Activated CD8-positive, alpha-beta T cell treated with anti-CD3 and anti-CD28 coated beads, Interleukin-2, amount 10 ng/mL, durations not matched to agents 7 days and 5 days (primary cell): ENCODE results near the gene TRIP13. TPM values are rescaled to one million over a fixed set of nuclear protein-coding genes. Genes with fewer than 3 reads are reported as not detected.
"Not testable (repeated sequence)": the region's sequence is repeated elsewhere in the genome, so short reads cannot be mapped to it uniquely, and the experiment has no call there.

ENCODE experiments used
- ATAC-seq: fragments of 150-1000 bp; cut with Tn5 transposase; one replicate; pipeline ENCODE4 v1.10.0; 2021; ENCODE audit warnings: moderate library complexity
- CTCF ChIA-PET: fragments of 350-600 bp; sonication (Branson Sonifier 250); formaldehyde crosslinking; loops from one replicate; lab custom pipeline; 2021; ENCODE audit warnings: antibody characterized with exemption; lab: Charles Lee
- POLR2A ChIA-PET: fragments of 350-600 bp; sonication (Branson Sonifier 250); formaldehyde crosslinking; loops from one replicate; lab custom pipeline; 2021; ENCODE audit warnings: antibody characterized with exemption; lab: Charles Lee
- DNase-seq: peaks from one replicate; pipeline ENCODE4 v3.0.0-alpha.2; 2020
- H3K27ac Mint-ChIP-seq: one replicate; pipeline ENCODE4 v1.8.0; 2021; ENCODE audit warnings: mild to moderate bottlenecking, mixed read lengths
- H3K27me3 Mint-ChIP-seq: one replicate; pipeline ENCODE4 v1.8.0; 2021; ENCODE audit warnings: low read depth, mixed read lengths
- H3K36me3 Mint-ChIP-seq: one replicate; pipeline ENCODE4 v1.8.0; 2021; ENCODE audit warnings: low read depth, mixed read lengths
- H3K4me1 Mint-ChIP-seq: one replicate; pipeline ENCODE4 v1.8.0; 2021; ENCODE audit warnings: low read depth, mixed read lengths
- H3K4me3 Mint-ChIP-seq: one replicate; pipeline ENCODE4 v1.8.0; 2021; ENCODE audit warnings: mild to moderate bottlenecking, mixed read lengths
- H3K9me3 Mint-ChIP-seq: one replicate; pipeline ENCODE4 v1.8.0; 2022; ENCODE audit warnings: mixed read lengths; ENCODE audit not compliant: insufficient read depth
- total RNA-seq, 2 experiments: library from RNA; stranded (reverse); gene quantifications; one replicate each; pipeline ENCODE4 v1.2.3, GENCODE V29; 2021

The TRIP13 gene
- total RNA-seq: 10 to 100 TPM; 38.6 to 42.6 TPM

GRCh38 chr5:892394-893136 lies at the start of gene TRIP13, which contains the start of gene BRD9:
Gene TRIP13, plus strand, starts transcription at chr5:892884. Its CDS starts 115 bp downstream, at chr5:892999.
Gene BRD9, minus strand, starts transcription at chr5:892801. Its CDS starts 144 bp downstream, at chr5:892657.
- peak within 1 kb of the TSS; percentile 93 for H3K27ac Mint-ChIP-seq
- POLR2A ChIA-PET: interaction anchor here (0.7 to 1.7 kb wide), 4 partner anchors 9 to 188 kb away, joined by 3 to 5 read pairs (median 4); no protein-coding TSS in a partner anchor
- CTCF ChIA-PET: interaction anchor here (1.0 to 3.4 kb wide), 4 partner anchors 10 to 223 kb away, joined by 3 to 22 read pairs (median 4); no protein-coding TSS in a partner anchor
- H3K4me3 Mint-ChIP-seq: peak within 1 kb of the TSS; percentile 90
- peaks cover 69% of the 10 kb centered on the region for H3K36me3 Mint-ChIP-seq
- DNase-seq: peak; percentile 89
- no peaks in the 10 kb centered on the region for H3K9me3 Mint-ChIP-seq
- peaks cover 45% of the 10 kb centered on the region for H3K4me1 Mint-ChIP-seq
- H3K27me3 Mint-ChIP-seq: no peaks in the 10 kb centered on the region
- ATAC-seq: peak; percentile 96

GRCh38 chr5:843371-843770 lies 49.3 kb upstream of the TRIP13 start:
- POLR2A ChIA-PET: not testable (repeated sequence)

GRCh38 chr5:843926-844325 lies 48.8 kb upstream of the TRIP13 start:
- H3K27ac Mint-ChIP-seq, H3K27me3 Mint-ChIP-seq, ATAC-seq, CTCF ChIA-PET, DNase-seq, H3K4me3 Mint-ChIP-seq, H3K4me1 Mint-ChIP-seq, POLR2A ChIA-PET, H3K36me3 Mint-ChIP-seq, H3K9me3 Mint-ChIP-seq: not testable (repeated sequence)

More at GRCh38 chr5:843371-843770, 49.3 kb upstream of the TRIP13 start:
- H3K36me3 Mint-ChIP-seq, H3K4me1 Mint-ChIP-seq, H3K27me3 Mint-ChIP-seq, H3K4me3 Mint-ChIP-seq, DNase-seq, ATAC-seq, H3K27ac Mint-ChIP-seq, CTCF ChIA-PET, H3K9me3 Mint-ChIP-seq: not testable (repeated sequence)

DNA sequence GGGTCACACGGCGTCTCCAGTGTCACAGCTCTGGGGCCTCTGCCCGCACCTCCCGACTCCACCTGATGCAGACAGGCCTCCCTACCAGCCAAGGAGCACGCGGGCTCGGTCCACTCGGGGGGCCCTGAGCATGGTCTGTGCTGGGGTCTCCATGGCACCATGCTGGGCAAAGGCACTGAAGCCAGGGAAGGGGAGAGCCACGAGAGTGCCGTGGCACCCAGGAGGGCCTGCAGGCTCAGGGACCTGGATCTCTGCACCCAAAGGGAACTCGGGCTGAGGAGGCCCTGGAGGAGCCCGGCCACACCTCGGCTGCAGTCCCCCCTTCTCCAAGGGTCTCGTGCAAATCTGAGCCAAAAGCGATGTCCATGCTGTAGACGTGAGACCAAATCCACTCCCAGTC lies 48.3 kb upstream of the TRIP13 start:
- H3K27ac Mint-ChIP-seq, H3K9me3 Mint-ChIP-seq, H3K27me3 Mint-ChIP-seq, CTCF ChIA-PET, H3K4me1 Mint-ChIP-seq, ATAC-seq, POLR2A ChIA-PET, DNase-seq, H3K36me3 Mint-ChIP-seq, H3K4me3 Mint-ChIP-seq: not testable (repeated sequence)

GRCh38 chr5:845031-845675 lies 47.5 kb upstream of the TRIP13 start:
- H3K27ac Mint-ChIP-seq, H3K27me3 Mint-ChIP-seq, POLR2A ChIA-PET, CTCF ChIA-PET, DNase-seq, H3K36me3 Mint-ChIP-seq, H3K4me1 Mint-ChIP-seq, H3K4me3 Mint-ChIP-seq, H3K9me3 Mint-ChIP-seq, ATAC-seq: not testable (repeated sequence)

- not testable (repeated sequence) for H3K4me1 Mint-ChIP-seq, DNase-seq, H3K27ac Mint-ChIP-seq
These were observed 46.7 kb upstream of the TRIP13 start for GRCh38 chr5:845676-846601.

DNA sequence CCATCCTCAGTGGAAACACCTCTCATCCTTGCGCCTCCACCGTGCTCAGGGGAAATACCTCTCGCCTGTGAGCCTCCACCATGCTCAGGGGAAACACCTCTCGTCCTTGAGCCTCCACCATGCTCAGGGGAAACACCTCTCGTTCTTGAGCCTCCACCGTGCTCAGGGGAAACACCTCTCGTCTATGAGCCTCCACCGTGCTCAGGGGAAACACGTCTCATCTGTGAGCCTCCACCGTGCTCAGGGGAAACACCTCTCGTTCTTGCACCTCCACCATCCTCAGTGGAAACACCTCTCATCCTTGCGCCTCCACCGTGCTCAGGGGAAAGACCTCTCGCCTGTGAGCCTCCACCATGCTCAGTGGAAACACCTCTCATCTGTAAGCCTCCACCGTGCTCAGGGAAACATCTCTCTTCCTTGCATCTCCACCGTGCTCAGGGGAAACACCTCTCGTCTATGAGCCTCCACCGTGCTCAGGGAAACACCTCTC lies 46.0 kb upstream of the TRIP13 start:
- H3K36me3 Mint-ChIP-seq, DNase-seq, CTCF ChIA-PET, H3K27me3 Mint-ChIP-seq, ATAC-seq, POLR2A ChIA-PET, H3K27ac Mint-ChIP-seq, H3K9me3 Mint-ChIP-seq, H3K4me1 Mint-ChIP-seq, H3K4me3 Mint-ChIP-seq: not testable (repeated sequence)

More at GRCh38 chr5:845676-846601, 46.7 kb upstream of the TRIP13 start:
- H3K27me3 Mint-ChIP-seq, H3K4me3 Mint-ChIP-seq, H3K36me3 Mint-ChIP-seq, ATAC-seq, H3K9me3 Mint-ChIP-seq, POLR2A ChIA-PET, CTCF ChIA-PET: not testable (repeated sequence)

DNA sequence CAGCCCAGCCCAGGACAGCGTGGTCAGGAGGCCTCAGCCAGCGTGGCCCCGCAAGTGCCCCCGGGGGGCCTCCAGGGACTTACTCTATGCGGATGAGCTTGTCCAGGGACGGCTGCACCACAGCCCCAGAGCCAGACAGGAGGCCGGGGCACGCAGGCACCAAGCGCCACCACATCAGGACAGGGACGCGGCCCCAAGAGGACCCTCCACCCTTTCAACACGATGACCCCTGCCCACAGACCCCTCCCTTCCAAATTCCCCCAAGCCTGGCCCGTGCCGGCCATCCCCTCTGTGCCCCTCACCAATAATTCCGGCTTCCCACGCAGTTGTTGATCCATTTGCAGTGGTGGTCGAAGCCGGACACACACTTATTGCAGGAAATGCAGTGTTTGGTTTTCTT lies 45.5 kb upstream of the TRIP13 start:
- H3K27ac Mint-ChIP-seq, H3K27me3 Mint-ChIP-seq, CTCF ChIA-PET, H3K9me3 Mint-ChIP-seq, DNase-seq, POLR2A ChIA-PET, H3K36me3 Mint-ChIP-seq, H3K4me1 Mint-ChIP-seq, H3K4me3 Mint-ChIP-seq, ATAC-seq: not testable (repeated sequence)

DNA sequence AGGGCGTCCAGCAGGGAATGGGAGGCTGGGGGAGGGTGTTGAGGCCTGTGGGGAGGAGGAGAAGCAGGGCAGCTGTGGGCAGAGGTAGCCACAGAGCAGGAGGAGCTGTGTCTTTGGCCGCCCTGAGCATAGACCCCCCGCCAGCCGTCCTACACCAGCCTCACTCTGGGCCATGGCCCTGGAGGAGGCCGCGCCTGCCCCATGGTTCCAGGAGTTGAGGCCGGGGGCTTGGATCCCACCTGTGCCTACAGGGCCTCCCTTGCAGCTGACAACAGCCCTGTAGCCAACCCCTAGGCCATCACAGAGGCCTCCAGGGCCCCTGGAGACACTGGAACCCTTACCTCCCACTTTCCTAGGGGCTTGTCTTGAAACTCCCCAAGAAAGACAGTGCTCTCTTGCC lies 44.9 kb upstream of the TRIP13 start:
- H3K27me3 Mint-ChIP-seq, H3K9me3 Mint-ChIP-seq, H3K4me1 Mint-ChIP-seq, POLR2A ChIA-PET, H3K27ac Mint-ChIP-seq, CTCF ChIA-PET, ATAC-seq, H3K4me3 Mint-ChIP-seq, DNase-seq, H3K36me3 Mint-ChIP-seq: not testable (repeated sequence)

DNA sequence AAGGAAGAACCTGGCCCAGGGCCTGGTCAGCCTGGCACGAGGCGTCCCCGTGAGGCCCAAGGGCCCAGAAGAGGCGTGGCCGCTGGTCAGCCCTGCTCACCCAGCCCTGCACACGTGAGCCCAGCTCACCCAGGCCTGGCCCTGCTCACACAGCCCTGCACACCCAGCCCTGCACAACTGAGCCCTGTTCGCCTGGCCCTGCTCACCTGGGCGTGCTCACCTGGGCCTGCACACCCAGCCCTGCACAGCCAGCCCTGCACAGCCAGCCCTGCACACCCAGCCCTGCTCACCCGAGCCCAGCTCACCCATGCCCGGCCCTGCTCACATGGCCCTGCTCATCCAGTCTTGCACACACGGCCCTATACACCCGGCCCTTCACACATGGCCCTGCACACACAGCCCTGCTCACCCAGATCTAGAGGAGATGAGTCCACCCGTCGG lies 44.0 kb upstream of the TRIP13 start:
- H3K4me1 Mint-ChIP-seq: no peaks in the 10 kb centered on the region
- no peak overlapping the region for H3K27ac Mint-ChIP-seq
- H3K27me3 Mint-ChIP-seq: no peaks in the 10 kb centered on the region
- ATAC-seq: no peak
- H3K36me3 Mint-ChIP-seq: no peaks in the 10 kb centered on the region
- no peak for DNase-seq
- no peak overlapping the region for H3K4me3 Mint-ChIP-seq
- no peaks in the 10 kb centered on the region for H3K9me3 Mint-ChIP-seq
- ChIA-PET POLR2A (no interaction called here), CTCF (no interaction called here)

- H3K27ac Mint-ChIP-seq: no peak overlapping the region
- POLR2A ChIA-PET: no interaction called here
- H3K36me3 Mint-ChIP-seq: no peaks in the 10 kb centered on the region
- H3K9me3 Mint-ChIP-seq: no peaks in the 10 kb centered on the region
- no peak for ATAC-seq
- CTCF ChIA-PET: no interaction called here
- H3K4me3 Mint-ChIP-seq: no peak overlapping the region
- no peaks in the 10 kb centered on the region for H3K4me1 Mint-ChIP-seq
- DNase-seq: no peak
- H3K27me3 Mint-ChIP-seq: no peaks in the 10 kb centered on the region
These were observed 42.9 kb upstream of the TRIP13 start for GRCh38 chr5:849651-850301.
